Transverse colon (tissue), 4 donors: ENCODE results near the gene HP1BP3. TPM values are rescaled to one million over a fixed set of nuclear protein-coding genes. Genes with fewer than 3 reads are reported as not detected.

Experiments
- DNase-seq: peaks from one replicate; pipeline ENCODE4 v3.0.0-alpha.2; 2019
- H3K27ac ChIP-seq, 4 donors: fragments of 200-600 bp; sonication (generic); 2 replicates each; pipeline ENCODE4 v1.5.1; 2016 to 2018; ENCODE audit warnings: inconsistent platforms in 4 of 4
- H3K27me3 ChIP-seq: fragments of 200-600 bp; sonication (generic); 2 replicates; pipeline ENCODE4 v1.5.1; 2017; ENCODE audit warnings: inconsistent platforms
- H3K36me3 ChIP-seq, 4 donors: fragments of 200-600 bp; sonication (generic); 2 replicates each; pipeline ENCODE4 v1.5.1; 2017 to 2019; ENCODE audit warnings: inconsistent platforms in 4 of 4
- H3K4me1 ChIP-seq, 4 donors: fragments of 200-600 bp; sonication (generic); 2 replicates each; pipeline ENCODE4 v1.5.1; 2017 to 2020; ENCODE audit warnings: inconsistent platforms in 4 of 4
- H3K4me3 ChIP-seq, 4 donors: fragments of 200-600 bp; sonication (generic); 1 replicate in 1 of 4; 2 replicates in 3 of 4; pipeline versions ENCODE4 v1.5.1 to v1.6.1; 2017 to 2019; ENCODE audit warnings: inconsistent platforms in 4 of 4
- H3K9me3 ChIP-seq, 2 donors: fragments of 200-600 bp; sonication (generic); 2 replicates each; pipeline ENCODE4 v1.5.1; 2017 to 2019; ENCODE audit warnings: inconsistent platforms in 2 of 2
- EP300 ChIP-seq: sonication (generic); formaldehyde crosslinking; IDR thresholded peaks from one replicate; pipeline ENCODE4 v1.6.1; 2017; ENCODE audit warnings: antibody characterized with exemption, low read depth
- POLR2A ChIP-seq: fragments of 450-650 bp; IDR thresholded peaks from one replicate; pipeline ENCODE4 v1.6.1; 2016; ENCODE audit warnings: antibody characterized with exemption, mild to moderate bottlenecking, moderate library complexity
- POLR2AphosphoS5 ChIP-seq, 3 donors: sonication (generic); formaldehyde crosslinking; IDR thresholded peaks; one replicate each; pipeline ENCODE4 v1.6.1; 2016; ENCODE audit warnings: antibody characterized with exemption in 3 of 3
- WGBS, 2 donors: methylation state at CpG; one replicate each; pipeline ENCODE4 v1.1.5; 2018; ENCODE audit warnings: low coverage in 1 of 2; 5-methylcytosine and 5-hydroxymethylcytosine counted together
- in situ Hi-C, 4 donors: fragments of 200-750 bp; cut with MboI; loops; one replicate each; pipeline versions ENCODE4 v1.15.0 to v1.15.1; 2017; ENCODE audit warnings: low sequenced_read_pairs in 3 of 4, low pct_ligation_motif_present in 1 of 4, low pct_unique_long_range_greater_than_20kb in 1 of 4
- intact Hi-C: fragments of 100-400 bp; cut with DNase I; formaldehyde crosslinking; loops from one replicate; pipeline ENCODE4 v1.15.1; 2023; ENCODE audit warnings: low total_unique reads
- total RNA-seq, 4 donors: library from RNA; depleted of rRNA; stranded (reverse); fragments of >200 nt; gene quantifications; one replicate each; pipeline ENCODE4 v1.1.0, GENCODE V29; 2016
- TF ChIP-seq, protein P1 (sequence below), 5 experiments: fragments of 200-600 bp in 3 of 5; fragments of 450-650 bp in 2 of 5; sonication (generic) in 3 of 5; IDR thresholded peaks; 1 replicate in 2 of 5; 2 replicates in 3 of 5; pipeline ENCODE4 v1.5.1; 2016 to 2017; ENCODE audit warnings: antibody characterized with exemption in 5 of 5, inconsistent platforms in 3 of 5, mild to moderate bottlenecking in 2 of 5, moderate library complexity in 1 of 5

HP1BP3 gene
- total RNA-seq, 4 donors from 2014 or later = 143 to 272 (median 197) TPM

DNA sequence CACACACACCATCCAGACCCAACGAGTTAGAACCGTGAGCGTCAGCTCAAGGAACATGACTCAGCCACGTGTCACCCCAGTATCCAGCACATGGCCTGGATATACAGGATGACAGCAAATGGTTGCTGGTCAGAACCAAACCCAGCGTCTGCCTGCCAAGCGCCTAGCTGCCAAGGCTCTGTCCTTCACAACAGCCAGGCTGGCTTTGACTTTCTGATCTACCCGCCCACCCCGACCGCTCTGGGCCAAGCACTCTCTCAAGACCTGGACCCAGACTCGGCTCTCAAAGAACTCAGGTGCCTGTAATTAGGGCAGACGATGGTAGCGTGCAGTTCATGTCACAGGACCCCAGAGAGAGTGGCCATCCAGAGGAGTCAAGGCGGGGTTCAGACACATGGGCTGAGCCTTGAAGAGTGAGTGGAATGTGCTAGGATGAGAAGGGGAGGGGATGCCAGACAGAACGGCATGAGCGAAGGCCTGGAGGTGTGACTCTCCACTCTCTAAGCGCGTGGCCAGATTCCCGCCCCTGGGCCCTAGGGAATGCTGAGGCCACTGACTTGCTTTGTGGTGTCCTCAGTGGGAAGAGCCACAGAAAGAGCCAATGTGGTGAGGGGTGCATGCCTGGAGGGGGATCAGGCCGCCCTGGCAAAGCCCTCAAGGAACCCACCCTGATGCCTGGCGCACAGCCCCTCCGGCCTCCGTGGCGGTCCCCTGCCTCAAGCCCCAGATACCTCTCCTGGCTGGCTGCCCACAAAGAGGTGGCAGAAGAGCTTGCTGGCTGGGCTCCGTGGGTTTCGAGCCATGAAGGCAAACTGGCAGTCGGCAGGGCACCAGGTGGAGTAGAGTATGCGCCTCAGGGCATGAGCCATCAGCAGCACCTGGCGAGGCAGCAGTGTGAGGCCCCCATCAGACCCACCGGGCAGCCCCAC, 61.7 kb downstream of the HP1BP3 start:
- WGBS, 2 donors = 77% methylated on average over 29 of the region's 29 CpGs; no CpG with 5 or more reads in 1 of the 2 donors
- no peak for DNase-seq
- no peaks in the 10 kb centered on the region for H3K9me3 ChIP-seq
- H3K36me3 ChIP-seq = no peaks in the 10 kb centered on the region
- intact Hi-C loops (no loop called here), in situ Hi-C loops (no loop called here)
- no peak overlapping the region for H3K27ac ChIP-seq
- no peak overlapping the region for H3K4me3 ChIP-seq
- no peaks in the 10 kb centered on the region for H3K4me1 ChIP-seq
- TF ChIP-seq, protein P1, sequence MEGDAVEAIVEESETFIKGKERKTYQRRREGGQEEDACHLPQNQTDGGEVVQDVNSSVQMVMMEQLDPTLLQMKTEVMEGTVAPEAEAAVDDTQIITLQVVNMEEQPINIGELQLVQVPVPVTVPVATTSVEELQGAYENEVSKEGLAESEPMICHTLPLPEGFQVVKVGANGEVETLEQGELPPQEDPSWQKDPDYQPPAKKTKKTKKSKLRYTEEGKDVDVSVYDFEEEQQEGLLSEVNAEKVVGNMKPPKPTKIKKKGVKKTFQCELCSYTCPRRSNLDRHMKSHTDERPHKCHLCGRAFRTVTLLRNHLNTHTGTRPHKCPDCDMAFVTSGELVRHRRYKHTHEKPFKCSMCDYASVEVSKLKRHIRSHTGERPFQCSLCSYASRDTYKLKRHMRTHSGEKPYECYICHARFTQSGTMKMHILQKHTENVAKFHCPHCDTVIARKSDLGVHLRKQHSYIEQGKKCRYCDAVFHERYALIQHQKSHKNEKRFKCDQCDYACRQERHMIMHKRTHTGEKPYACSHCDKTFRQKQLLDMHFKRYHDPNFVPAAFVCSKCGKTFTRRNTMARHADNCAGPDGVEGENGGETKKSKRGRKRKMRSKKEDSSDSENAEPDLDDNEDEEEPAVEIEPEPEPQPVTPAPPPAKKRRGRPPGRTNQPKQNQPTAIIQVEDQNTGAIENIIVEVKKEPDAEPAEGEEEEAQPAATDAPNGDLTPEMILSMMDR (IDR thresholded peaks at IDR 0.05) = no peak
- no peak for TF ChIP-seq EP300
- H3K27me3 ChIP-seq = peaks cover 27% of the 10 kb centered on the region

DNA sequence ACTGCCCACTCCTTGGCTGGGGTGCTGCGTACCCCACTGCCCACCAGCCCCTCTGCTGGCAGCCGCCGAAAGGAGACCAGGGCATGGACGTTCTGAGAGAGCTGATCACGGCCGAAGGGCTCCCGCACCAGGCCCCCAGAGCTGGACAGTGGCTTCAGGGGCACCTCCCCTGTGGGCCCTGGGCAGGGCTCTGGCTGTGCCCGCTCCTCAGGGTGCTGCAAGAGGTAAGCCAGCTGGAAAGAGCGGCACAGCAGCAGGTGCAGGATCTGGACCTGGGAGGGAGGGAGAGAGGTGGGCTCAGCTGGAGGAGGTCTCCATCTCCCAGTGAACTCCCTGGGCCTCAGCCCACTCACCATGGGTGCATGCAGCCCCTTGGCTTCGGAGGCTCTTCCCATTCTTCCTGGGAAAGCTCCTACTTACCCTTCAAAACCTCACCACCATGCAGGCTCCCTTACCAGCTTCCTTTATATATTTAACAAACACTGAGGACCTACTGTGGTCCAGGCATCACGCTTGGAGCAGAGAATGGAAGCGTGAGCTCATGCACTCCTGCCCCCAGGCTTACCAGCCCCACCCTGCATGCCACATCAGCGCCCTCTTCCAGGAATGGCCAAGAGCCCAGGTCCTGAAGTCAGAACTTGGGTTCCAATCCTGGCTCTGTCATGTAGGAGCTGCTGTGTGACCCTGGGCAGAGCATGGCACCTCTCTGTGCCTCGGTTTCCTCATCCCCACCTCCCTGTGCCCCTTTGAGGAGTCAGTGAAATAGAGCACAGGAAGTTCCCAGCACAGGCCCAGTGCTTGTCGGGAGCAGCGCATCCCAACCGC, 62.5 kb downstream of the HP1BP3 start:
- WGBS, 2 donors = 80% methylated on average over 8 of the region's 17 CpGs; no CpG with 5 or more reads in 1 of the 2 donors
- no peaks in the 10 kb centered on the region for H3K9me3 ChIP-seq
- TF ChIP-seq EP300 (no peak), POLR2A (no peak), POLR2AphosphoS5 (IDR thresholded peaks at IDR 0.05) (no peak)
- TF ChIP-seq, protein P1 (IDR thresholded peaks at IDR 0.05) = no peak
- intact Hi-C loops (no loop called here), in situ Hi-C loops (no loop called here)
- no peak for DNase-seq
- no peaks in the 10 kb centered on the region for H3K4me1 ChIP-seq
- H3K27ac ChIP-seq = no peak overlapping the region
- H3K4me3 ChIP-seq = no peak overlapping the region
- peaks cover 18% of the 10 kb centered on the region for H3K27me3 ChIP-seq
- H3K36me3 ChIP-seq = no peaks in the 10 kb centered on the region

DNA sequence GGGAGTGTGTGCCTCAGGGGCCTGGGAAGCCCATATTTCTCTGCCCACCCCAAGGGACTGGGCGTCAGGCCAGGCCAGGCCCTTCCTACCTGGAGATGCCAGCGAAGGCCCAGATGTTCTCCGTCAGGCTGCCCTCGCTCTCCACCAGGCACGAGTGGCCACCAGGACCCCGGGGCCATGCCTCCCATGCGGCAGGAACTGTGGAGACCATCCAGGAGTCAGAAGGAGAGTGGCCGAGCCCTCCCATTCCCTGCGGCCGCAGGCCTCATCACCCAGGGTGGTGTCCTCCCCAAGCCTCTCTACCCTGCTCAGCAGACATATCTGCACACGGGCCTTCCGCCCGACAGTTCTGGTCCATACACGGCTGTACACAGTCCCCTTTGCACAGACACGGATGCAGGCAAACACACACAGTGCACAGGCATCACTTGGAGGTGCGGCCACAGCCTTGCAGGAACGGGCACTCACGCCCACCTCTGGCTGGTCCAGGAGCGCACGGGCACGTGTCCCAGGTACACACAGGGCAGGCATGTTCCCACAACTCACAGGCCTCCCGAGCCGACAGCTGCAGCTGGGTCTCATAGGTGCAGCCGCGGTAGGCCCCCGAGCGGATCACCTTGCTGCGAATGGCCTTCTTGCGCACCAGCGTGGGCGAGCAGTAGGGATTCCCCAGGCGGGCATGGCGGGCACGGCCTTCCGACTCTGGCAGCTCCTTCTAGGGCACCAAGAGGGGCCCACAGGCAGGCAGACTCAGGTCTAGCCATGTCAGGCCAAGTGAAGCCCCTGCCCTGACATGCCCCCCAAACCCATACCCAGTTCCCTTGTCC, 63.4 kb downstream of the HP1BP3 start:
- peak; percentile 5 for DNase-seq
- Histone ChIP-seq H3K4me3 (no peak overlapping the region), H3K9me3 (no peaks in the 10 kb centered on the region), H3K27me3 (peaks cover 14% of the 10 kb centered on the region), H3K36me3 (no peaks in the 10 kb centered on the region), H3K4me1 (no peaks in the 10 kb centered on the region), H3K27ac (no peak overlapping the region)
- intact Hi-C loops (no loop called here), in situ Hi-C loops (no loop called here)
- TF ChIP-seq, protein P1 (IDR thresholded peaks at IDR 0.05) = no peak
- TF ChIP-seq POLR2A (no peak), POLR2AphosphoS5 (IDR thresholded peaks at IDR 0.05) (no peak), EP300 (no peak)
- 89% methylated on average over 26 of the region's 35 CpGs; no CpG with 5 or more reads in 1 of the 2 donors for WGBS, 2 donors
